HG03520 (cell line): ENCODE results near the gene NKG7.

Experiments
- ATAC-seq: cut with Tn5 transposase; IDR thresholded peaks from one replicate; pipeline ENCODE4 v1.9.1; 2021; ENCODE audit warnings: mild to moderate bottlenecking, moderate library complexity; ENCODE audit not compliant: unreplicated experiment

NKG7 gene

DNA sequence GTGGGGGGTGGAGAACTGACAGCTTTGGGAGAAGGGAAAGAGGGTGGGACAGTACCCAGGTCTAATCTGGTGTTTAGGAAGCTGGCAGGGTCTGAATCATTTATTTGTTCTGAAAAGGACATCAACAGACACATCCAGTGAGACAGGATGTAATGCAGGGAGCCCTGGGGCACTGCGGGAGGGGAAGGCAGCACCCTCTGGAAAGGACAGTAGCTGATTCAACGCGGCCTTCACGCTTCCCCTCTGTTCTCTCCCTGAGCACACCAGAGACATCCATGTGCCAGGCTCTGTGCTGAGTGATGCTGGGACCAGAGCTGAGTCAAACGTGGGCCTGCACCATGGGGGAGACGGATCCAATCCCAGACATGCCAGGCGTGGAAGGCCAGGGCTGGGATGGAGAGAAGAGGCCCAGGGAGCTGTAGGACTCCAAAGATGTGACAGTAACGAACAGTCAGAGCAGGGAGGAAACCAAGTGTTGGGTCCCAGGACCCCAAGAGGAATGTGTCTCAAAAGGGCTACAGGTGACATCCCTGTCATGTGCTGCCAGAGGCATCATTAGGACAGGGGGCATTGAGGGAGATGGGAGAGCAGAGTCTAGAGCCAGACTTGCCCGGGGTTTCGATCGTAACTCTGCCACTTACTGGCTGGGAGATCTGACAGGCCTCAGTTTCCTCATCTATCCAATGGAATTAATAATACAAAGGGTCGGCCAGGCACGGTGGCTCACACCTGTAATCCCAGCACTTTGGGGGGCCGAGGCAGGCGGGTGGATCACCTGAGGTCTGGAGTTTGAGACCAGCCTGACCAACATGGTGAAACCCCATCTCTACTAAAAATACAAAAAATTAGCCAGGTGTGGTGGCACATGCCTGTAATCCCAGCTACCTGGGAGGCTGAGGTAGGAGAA lies 8.0 kb downstream of the NKG7 start:
- ATAC-seq: no peak

DNA sequence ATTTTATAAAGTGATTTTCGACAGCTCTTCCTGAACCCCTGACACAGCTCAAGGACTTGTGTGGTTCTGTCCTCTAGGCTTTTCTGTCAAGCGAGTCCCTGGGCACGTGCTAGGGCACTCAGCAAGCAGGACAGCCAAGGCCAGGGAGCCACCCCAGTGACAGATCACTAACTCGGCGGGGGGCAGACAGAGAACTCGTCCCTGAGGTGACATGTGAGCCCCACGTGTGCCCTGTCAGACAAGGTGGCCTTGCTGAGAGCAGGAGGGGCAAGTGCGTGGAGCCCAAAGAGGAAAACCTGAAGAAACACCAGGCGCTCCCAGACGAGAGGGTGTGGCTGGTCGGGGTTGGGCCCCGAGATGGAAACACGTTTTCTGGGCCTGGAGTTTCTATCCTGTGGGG lies 11.2 kb downstream of the NKG7 start:
- ATAC-seq: no peak

DNA sequence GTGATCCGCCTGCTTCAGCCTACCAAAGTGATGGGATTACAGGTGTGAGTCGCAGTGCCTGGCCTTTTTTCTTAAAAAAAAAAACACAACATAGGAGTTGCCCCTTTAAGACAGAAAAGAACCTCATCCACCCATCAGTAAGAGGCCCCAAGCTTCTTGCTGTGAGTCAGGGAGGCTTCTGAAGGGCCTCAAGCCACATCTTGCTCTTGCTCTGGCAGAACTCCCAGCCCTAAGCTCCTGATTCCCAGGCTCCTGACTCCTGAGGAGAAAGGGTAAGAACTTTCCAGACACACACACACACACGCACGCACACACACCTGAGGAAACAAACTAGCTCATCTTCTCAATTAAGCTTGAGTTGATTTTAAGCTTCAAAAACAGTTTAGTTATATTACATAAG lies 13.2 kb downstream of the NKG7 start:
- ATAC-seq: no peak

DNA sequence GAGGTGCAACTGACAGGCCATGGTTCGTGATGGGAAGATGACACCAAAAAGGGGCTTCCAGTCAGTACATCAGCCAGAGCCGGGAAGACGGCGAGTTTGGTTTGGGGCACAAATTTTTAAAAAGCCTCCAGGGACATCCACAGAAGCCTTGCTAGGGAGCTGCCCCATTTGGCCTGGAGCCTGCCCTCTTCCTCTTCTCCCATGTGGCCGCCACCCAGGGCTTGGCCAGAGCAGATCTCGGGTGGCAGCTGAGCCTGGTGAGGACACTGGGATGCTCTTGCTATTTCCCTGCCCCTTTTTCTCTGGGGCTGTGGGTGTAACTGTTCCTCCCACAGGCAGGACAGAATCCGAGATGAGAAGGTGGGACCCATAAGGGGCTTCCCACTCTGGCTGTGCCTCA lies 14.5 kb downstream of the NKG7 start:
- no peak for ATAC-seq

DNA sequence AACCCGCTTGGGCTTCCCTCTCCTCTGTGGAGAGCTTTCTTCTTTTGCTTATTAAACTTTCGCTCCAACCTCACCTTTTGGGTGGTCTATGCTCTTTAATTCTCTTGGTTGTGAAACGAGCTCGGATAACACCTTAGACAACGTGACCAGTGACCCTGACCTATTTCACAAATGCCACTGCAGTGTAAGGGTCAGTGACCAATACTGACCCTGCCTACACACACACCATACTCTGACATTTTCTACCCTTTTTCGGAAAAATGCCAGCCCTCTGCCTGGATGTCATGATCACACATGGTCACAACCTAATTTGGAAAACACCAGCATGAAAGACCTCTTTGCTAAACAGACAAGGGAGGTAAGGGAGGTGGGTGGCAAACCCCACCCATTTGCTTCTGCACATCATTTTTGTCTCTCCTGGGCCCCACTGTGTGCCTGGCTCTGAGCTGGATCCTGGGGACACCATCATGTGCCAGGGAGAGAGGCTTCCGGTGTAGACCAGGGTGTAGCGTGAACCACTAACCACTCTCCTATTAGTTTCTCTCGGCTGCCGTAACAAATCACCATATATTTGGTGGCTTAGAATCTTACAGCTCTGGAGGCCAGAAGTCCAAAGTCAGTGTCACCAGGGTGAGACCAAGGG lies 16.2 kb downstream of the NKG7 start:
- ATAC-seq: no peak

DNA sequence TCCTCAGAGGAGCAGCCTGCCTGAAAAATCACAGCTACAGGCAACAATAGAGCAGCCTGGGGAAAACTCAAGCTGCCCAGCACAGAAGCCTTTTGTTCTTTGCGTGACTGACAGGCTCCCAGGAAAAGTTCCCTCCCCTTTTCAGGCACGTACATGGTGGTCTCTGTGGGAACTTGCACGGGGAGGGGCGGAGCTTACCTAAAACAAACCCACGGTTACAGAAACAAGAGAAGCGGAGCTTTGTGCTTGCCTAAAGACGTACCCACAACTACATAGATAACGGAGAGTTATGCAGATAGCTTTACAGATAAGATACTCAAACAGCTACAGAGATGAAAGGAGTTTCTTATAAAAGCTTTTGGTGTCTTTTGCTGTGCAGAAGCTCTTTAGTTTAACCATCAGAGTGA lies 17.7 kb downstream of the NKG7 start:
- ATAC-seq: no peak

DNA sequence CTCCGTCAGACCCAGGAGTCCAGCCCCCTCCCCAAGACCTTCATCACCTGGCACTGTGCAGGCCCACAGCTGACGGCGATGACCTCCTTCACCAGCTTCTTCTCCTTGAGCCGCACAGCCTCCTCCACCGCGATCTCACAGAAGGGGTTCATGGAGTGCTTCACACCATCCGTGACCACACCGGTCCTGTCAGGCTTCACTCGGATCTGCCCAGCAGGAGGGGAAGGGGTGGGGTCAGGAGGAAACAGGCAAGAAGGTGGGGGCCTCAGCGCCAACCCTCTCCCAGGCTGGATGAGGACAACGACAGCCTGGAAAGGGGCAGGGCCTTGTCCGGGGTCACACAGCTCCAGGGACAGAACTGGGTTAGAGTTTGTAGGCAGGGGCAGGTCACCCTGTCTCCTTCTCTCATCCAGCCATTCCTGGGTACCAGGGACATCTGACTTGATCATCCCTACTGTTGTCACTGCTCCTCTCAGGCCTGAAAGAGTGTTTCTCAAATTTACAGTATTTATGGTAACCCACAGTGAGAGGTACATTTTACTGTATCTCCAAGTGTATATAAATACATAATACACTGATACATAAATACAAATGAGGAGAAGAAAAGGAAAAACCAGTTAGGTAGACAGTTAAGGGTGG lies 18.2 kb downstream of the NKG7 start:
- no peak for ATAC-seq

DNA sequence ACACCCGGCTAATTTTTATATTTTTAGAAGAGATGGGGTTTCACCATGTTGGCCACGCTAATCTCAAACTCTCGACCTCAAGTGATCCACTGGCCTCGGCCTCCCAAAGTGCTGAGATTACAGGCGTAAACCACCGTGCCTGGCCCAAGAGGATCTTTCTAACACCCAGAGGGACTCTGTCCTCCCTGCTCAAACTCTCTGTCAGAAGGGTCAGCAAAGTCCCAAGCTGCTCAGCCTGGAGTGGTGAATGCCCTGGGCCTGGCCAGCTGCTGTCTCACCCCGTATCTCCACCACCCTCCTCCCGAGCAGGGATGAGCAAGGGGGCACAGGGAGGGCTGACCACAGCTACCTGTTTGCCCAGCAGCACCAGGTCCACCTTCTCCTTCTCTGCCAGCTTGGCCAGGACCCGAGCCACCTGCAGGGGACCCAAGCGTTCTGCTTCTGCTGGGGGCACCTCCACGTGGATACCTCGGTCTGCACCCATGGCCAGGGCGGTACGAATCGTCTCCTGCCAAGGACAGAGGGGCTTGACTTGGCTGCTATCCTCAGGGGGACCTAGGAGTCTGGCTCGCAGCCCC lies 19.6 kb downstream of the NKG7 start:
- ATAC-seq: no peak

DNA sequence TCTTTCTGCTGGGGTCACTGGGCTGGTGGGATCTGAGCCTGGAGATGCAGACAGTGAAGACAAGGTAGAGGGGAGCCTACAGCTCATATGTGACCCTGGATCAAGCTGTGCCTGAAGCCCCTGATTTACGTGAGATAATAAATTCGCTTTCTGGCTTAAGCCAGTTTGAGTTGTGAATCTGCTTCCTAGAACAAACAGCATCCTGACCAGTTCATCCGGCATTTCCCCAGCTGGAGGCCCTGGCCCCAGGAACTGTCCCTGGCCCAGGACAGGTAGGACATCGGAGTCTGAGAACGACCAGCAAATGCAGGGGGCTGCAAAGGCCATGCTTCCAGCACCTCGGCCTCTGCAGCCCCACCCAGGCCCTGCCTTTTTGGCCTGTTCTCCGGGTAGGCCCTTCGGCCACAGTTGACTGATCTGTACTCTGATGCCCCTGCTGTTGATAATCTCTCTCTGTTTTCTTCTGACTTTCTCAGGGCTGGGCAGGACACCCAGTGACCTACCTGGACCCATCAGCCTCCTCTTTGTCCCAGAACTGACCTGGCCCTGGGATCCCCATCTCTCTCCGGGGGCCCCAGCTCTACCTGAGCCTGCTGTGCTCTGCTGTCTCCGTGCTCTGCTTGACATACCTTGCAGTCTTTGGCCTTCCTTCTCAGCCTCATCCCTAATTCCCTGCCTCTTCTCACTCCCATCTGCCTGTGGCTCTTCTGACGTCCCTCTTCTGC lies 21.0 kb downstream of the NKG7 start:
- no peak for ATAC-seq

DNA sequence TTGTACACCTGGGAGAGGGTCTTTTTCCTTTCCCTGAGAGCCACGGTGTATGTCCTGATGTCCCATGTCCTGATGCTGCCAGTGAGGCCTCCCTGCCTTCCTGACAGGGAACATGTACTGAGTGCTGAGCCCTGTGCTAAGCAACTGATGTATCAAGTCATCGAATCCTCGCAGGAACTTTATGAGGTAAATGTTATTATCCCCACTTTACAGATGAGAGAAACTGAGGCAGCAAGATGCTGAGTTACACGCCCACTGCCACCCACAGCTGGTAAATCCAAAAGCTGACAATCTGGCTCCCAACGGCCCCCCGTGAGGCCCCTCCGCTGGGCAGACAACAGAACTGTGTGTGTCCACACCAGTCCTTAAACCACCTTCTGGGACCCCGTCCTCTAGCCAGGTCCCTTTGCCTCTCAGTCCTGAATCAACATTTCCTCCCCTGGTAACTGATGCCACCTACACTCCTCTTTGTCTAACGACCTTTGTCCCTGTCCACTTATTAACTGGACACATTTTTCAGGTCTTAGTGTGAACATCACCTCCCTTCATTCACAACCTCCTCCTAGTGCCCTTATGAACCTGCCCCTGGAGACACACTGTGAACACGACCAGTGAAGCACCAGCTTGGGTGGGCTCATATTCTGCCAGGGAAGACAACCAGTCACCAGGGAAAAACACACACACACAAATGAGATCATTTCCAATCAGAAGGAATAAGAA lies 25.1 kb downstream of the NKG7 start:
- ATAC-seq: no peak

DNA sequence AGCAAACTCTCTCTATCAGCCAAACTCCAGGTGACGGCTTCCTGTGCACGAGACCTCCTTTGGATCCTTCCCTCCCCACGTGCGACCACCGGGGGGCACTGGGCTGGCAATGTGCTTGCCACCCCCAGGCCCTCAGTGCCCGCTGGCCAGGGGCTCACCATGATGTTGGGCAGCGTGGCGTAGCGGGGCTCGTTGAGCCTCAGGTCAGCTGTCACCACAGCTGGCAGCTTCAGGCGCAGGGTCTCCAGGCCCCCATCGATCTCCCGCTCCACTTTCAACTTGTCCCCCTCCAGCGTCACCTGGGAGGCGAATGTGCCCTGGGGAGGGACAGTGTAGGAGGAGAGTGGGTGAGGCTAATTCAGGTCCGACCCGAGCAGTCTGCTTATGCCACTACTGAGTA lies 25.7 kb downstream of the NKG7 start:
- no peak for ATAC-seq

DNA sequence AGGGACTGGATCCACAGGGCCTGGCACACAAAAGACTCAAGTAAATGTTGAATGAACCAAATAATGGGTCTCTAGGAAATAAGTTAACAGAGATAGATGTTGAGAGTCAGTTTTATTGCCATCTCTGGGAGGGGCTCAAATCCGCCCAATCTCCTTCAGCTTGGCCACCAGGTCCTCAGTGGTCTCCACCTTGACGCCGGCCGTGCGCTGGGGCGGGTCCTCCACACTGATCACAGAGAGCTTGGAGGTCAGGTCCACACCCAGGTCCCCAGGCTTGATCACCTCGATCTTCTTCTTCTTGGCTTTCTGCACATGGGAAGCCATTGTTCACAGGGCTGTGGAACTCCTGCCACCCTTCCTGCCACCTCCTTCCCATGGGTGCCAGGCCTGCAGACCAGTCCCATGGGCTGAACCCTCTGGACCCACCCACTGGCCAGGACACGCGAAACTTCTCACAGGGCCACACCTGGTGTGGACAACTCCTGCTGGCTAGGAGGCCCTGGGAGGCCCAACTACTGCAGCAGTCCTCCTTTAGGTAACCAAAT lies 27.3 kb downstream of the NKG7 start:
- ATAC-seq: no peak

DNA sequence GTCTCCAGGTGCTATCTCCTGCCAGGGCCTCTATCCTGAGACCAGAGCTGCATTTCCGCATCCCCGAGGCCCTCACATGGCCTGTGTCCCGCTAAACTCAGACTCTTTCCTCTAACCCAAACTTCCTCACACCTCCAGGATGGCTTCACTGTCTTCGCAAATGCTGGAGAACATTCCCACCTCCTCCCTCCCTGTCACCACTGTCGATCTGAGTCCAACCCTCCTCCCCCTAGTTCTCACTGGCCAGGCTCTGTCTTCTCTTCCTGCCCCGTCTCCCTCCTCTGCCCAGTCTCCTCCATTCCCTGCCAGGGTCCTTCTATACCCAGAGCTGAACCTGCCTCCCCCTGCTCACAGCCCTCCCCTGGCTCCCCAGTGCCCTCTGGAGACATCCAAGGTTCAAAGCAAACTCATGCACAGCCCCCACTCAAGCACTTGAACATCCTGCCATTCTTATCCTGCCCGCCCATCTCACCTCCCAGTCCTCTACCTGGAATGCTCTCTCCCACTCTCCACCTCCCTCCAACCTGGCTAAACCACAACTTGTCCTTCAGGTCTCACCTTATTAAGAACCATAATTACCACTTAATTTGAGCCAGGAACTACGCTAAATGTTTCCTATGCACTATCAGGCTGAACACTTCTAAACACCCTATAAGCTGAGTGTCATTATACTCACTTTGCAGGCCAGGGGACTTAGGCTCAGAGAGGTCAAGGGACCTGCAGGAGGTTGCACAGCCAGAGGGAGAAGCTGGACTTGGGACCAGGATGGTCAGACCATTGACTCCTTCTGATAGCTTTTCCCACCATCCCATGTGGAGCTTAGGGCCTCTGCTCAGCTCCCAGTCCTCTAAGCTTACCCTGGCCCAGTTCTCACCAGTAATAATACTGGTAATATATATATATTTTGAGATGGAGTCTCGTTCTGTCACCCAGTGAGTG lies 29.6 kb downstream of the NKG7 start:
- ATAC-seq: no peak

DNA sequence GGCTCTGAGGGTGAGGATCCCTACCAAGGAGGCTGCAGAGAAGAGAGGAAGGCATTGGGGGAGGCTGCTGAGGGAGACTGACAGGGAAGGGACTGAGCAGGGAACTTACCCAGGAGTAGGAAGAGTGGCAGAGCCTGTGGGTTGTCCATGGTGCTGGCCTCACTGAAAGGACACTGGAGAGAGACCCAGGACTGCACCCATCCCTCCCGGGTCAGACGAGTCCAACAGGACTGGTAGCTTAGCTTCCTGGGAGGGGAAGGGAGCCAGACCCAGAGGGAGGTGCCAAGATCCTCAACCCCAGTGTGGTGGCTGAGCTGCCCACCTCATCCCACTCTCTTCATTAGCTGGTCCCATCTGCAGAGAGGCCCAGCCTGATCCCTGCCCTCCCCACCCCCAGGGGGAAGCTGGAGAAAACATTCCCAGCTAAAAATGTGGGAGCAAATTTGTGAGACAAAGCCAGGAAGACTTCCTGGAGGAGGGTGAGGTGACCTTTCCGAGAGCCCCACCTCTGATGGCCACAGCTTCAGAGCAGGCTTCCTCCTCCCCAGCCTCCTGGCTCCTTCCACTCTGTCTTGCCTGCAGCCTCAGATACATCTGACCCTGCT lies 30.4 kb downstream of the NKG7 start, which contains the start of gene VSIG10L:
Gene VSIG10L, minus strand, starts transcription at position 164 of the 605 bp plus-strand sequence. Its CDS starts 15 bp downstream, at position 149.
- ATAC-seq: no peak

DNA sequence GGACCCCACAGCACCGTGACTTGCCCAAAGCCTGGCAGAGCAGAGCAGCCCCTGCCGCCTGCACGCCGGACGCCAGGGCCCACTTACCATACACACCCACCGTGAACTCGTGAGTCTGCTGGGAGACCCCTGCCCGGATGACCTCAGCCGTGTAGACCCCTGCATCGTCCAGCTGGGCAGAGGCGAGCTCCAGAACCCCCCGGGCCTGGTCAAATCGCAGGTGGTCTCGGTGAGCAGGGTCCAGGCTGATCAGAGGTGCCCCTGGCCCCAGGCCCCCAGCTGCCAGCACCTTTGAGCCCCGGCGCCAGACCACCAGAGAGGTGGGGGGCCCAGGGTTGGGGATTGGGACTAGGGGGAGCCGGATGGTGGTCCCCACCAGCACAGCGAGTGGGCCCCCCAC lies 31.4 kb downstream of the NKG7 start:
- no peak for ATAC-seq

DNA sequence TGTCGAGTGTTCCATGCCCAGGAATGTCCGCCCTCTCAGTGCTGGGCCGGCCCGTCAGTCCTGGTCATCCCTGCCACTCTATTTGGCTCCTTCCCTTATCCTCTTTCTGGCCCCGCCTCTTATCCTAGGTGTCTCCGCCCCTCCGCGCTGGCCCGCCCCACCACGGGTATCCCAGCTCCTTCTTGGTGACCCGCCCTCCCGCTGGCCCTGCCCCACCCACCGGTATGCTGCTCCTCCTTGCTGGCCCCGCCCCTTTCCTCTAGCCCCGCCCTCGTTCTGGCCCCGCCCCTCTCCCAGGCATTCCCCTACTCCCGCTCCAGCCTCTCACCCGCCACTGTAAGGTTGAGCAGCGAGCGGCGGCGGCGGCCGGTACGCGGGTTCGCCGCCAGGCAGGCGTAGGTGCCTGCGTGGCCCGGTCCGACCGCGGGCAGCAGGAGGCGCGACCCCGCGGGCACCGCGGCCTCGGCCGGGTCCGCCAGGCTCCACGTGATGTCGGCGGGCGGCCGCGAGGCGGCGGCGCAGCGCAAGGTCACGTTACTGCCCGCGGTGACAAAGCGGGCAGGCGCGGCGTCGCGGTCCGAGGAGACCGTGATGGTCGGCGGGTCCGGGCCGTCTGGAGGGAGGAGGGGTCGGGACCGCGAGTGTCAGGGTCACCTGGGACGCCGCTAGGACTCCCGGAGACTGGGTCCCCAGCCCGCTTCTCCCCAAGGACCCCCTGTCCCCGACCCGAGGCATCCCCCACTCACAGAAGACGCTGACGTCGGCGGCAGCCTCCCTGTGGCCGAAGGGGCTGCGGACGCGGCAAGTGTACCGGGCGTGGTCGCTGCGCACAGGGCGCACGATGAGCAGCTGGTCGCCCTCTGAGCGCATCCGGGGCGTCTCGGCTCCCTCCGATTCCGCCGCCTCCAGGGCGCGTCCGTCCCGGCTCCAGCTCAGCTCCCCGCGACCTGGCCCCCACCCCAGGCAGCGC lies 32.5 kb downstream of the NKG7 start:
- ATAC-seq: peak; percentile 52

DNA sequence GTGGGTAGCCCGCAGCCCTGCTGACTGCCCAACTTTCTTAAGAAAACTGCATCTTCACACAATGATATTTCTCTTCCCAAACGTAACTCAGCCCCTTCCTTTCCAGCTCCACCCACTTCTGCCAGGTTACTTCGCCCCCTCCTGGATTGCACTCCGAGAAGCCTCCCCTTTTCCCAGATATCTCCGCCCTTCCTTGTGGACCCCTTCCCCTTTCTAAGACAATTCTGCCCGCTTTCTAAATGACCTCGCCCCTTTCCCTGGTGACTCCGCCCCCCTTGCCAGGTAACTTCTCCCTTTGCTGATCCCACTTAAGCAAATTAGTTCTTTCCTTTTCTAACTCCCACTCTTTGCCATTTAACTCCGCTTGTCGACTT lies 33.2 kb downstream of the NKG7 start:
- peak; percentile 2 for ATAC-seq
